Type B pancreatic cell (in vitro differentiated cells): Measurements from ENCODE around the gene KARS1. TPM values are rescaled to one million over a fixed set of nuclear protein-coding genes. Genes with fewer than 3 reads are reported as not detected.

ENCODE experiments used
- DNase-seq: peaks from one replicate; pipeline ENCODE4 v3.0.0; 2021; ENCODE audit warnings: mixed read lengths; ENCODE audit not compliant: unreplicated experiment; ENCODE audit errors: extremely low spot score
- H3K27ac Mint-ChIP-seq: 2 replicates; pipeline ENCODE4 v1.8.0; 2021; ENCODE audit warnings: mild to moderate bottlenecking, mixed read lengths
- H3K27me3 Mint-ChIP-seq: 2 replicates; pipeline ENCODE4 v1.8.0; 2021; ENCODE audit warnings: mixed read lengths
- H3K36me3 Mint-ChIP-seq: 2 replicates; pipeline ENCODE4 v1.8.0; 2021; ENCODE audit warnings: mixed read lengths
- H3K4me1 Mint-ChIP-seq: one replicate; pipeline ENCODE4 v1.8.0; 2021; ENCODE audit warnings: mixed read lengths; ENCODE audit not compliant: unreplicated experiment
- H3K4me3 Mint-ChIP-seq: 2 replicates; pipeline ENCODE4 v1.8.0; 2021; ENCODE audit warnings: mild to moderate bottlenecking, mixed read lengths
- H3K9me3 Mint-ChIP-seq: 2 replicates; pipeline ENCODE4 v1.8.0; 2021; ENCODE audit warnings: mixed read lengths
- CTCF ChIP-seq: fragments of 200-600 bp; sonication (generic); conservative IDR thresholded peaks from 2 replicates; pipeline ENCODE4 v1.5.0; 2021; ENCODE audit warnings: antibody characterized with exemption, mild to moderate bottlenecking
- total RNA-seq: library from RNA; stranded (reverse); gene quantifications from 2 replicates; pipeline ENCODE4 v1.2.1, GENCODE V29; 2021; ENCODE audit warnings: low replicate concordance

KARS1 gene
- total RNA-seq, 1 donor from 2014 or later: 129 TPM

- H3K27me3 Mint-ChIP-seq: no peaks in the 10 kb centered on the region
- no peak for TF ChIP-seq CTCF
- peak overlapping the region; percentile 23 for H3K4me3 Mint-ChIP-seq
- DNase-seq: no peak
- H3K27ac Mint-ChIP-seq: peak overlapping the region; percentile 4
- peaks cover 17% of the 10 kb centered on the region for H3K36me3 Mint-ChIP-seq
- H3K9me3 Mint-ChIP-seq: no peaks in the 10 kb centered on the region
- H3K4me1 Mint-ChIP-seq: peaks cover 12% of the 10 kb centered on the region
Observed at GRCh38 chr16:75624921-75625334, 22.5 kb downstream of the KARS1 start.

DNA sequence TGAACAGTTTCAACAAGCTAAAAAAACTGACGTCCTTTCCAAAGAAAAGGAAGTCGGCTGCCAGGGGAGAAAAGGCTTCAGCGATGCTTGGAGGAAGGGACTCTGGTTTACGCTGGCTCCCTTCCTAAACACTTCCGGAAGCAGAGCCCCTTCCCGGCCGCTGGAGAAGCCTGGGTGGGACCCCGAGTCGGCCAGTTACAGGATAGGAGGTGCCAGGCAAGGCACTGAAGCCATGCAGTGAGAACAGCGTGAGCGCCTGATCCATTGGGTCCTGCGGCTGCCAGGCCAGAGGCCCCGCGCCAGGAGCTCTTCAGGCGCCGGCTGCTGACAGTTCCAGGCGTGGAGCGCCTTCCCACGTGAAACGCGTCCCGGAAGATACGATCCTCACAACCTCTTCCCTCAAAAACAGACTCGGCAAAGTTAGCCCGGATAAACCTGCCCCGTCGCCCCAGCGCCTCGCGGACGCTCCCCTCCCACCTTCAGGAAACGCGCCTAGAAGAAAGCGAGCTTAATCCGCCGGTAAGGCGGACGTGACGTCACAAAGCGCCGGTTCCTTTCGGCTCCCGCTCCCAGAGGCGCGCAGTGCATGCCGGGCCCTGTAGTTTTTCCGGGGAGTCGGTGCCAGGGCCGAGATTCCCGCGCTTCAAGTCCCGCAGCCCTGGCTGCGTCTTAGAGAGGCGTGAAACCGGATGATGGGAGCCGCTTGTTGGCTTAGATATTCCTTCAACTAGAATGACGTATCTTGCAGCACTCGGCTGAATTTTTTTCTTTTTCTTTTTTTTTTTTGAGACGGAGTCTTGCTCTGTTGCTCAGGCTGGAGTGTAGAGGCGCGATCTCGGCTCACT lies 24.5 kb downstream of the KARS1 start, which contains the start of gene ADAT1:
Gene ADAT1 (minus strand): TSS at position 521 of the 845 bp plus-strand sequence. CDS start 2,482 bp downstream, outside the sequence.
- peak within 1 kb of the TSS; percentile 97 for H3K4me3 Mint-ChIP-seq
- no peaks in the 10 kb centered on the region for H3K9me3 Mint-ChIP-seq
- peaks cover 12% of the 10 kb centered on the region for H3K4me1 Mint-ChIP-seq
- no peaks in the 10 kb centered on the region for H3K27me3 Mint-ChIP-seq
- DNase-seq: peak; percentile 97
- peaks cover 20% of the 10 kb centered on the region for H3K36me3 Mint-ChIP-seq
- peak within 1 kb of the TSS; percentile 98 for H3K27ac Mint-ChIP-seq
- no peak for TF ChIP-seq CTCF

GRCh38 chr16:75621170-75621477 lies 26.3 kb downstream of the KARS1 start:
- peak overlapping the region; percentile 97 for H3K4me3 Mint-ChIP-seq
- peak; percentile 64 for TF ChIP-seq CTCF
- H3K36me3 Mint-ChIP-seq: peaks cover 18% of the 10 kb centered on the region

DNA sequence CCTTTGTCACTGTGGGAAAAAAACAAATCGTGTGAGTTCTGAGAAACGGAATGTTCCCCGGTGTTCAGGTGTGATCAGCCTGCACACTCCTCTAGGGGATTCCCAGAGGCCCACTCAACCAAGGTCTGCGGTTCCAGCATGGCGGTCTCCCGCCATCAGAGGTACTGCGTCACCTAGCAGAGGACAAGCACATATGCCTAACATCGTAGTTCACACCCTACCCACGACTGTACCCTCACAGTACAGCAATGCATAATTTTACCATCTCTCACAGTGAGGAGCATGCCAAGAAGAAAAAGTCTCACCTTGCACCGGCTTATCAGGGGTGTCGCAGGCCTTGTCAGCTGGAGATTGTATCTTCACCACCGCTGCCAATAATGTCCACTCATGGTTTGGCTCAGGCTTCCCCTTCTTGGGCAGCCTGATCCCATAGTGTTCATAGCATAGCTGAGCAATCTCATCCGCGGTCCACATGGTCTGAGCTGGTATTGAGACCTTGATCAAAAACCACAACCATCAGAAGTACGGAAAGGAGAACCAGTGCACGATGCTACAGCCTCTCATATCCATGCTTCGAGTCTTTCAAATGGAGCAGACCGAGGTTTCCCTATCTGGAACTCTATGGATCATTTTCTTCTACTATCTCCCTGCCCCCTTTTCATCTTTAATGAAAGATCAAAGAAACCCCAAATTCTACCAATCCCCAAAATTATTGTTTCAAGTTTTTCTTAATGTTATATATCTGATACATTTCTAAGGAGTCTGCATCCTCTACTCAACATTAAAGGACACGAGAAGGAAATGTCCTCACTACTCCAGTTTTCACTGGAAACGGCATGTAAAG lies 26.9 kb downstream of the KARS1 start:
- Mint-ChIP-seq H3K4me3 (peak overlapping the region; percentile 97), H3K4me1 (peaks cover 12% of the 10 kb centered on the region), H3K27me3 (no peaks in the 10 kb centered on the region), H3K9me3 (no peaks in the 10 kb centered on the region), H3K36me3 (peaks cover 13% of the 10 kb centered on the region), H3K27ac (peak overlapping the region; percentile 69)
- no peak for TF ChIP-seq CTCF
- DNase-seq: no peak

More at GRCh38 chr16:75621170-75621477, 26.3 kb downstream of the KARS1 start:
- peaks cover 12% of the 10 kb centered on the region for H3K4me1 Mint-ChIP-seq
- H3K9me3 Mint-ChIP-seq: no peaks in the 10 kb centered on the region
- H3K27ac Mint-ChIP-seq: peak overlapping the region; percentile 69
- DNase-seq: no peak
- H3K27me3 Mint-ChIP-seq: no peaks in the 10 kb centered on the region

DNA sequence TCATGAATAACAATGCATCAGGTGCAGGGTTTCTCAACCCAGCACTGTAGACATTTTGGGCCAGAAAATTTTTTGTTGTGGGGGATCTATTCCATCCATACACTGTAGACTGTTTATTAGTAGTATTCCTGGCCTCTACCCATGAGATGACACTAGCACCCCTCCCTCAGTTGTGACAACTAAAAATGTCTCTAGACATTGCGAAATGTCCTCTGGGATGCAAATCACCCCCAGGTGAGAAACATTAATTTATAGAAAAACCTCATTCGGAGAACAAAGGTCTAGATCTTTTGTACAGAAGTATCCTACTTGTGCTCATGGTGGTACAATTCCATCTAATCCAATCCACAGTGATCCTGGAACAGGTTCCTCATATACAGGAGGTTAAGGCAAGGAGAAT lies 28.7 kb downstream of the KARS1 start:
- Mint-ChIP-seq H3K36me3 (peaks cover 15% of the 10 kb centered on the region), H3K4me1 (peaks cover 12% of the 10 kb centered on the region)

More for the DNA sequence above, 28.7 kb downstream of the KARS1 start:
- no peak for DNase-seq
- Mint-ChIP-seq H3K4me3 (no peak overlapping the region), H3K27ac (no peak overlapping the region), H3K27me3 (no peaks in the 10 kb centered on the region), H3K9me3 (no peaks in the 10 kb centered on the region)
- TF ChIP-seq CTCF: no peak
